ENCODE results near the gene WDR74. TPM values are rescaled to one million over a fixed set of nuclear protein-coding genes. Genes with fewer than 3 reads are reported as not detected.

The WDR74 gene
- total and polyA plus RNA-seq, 9 of the 15 experiments (the other 6 are each of a cell fraction or from before 2014, with no cell fraction given): 32.7 to 210 (median 114) TPM

DNA sequence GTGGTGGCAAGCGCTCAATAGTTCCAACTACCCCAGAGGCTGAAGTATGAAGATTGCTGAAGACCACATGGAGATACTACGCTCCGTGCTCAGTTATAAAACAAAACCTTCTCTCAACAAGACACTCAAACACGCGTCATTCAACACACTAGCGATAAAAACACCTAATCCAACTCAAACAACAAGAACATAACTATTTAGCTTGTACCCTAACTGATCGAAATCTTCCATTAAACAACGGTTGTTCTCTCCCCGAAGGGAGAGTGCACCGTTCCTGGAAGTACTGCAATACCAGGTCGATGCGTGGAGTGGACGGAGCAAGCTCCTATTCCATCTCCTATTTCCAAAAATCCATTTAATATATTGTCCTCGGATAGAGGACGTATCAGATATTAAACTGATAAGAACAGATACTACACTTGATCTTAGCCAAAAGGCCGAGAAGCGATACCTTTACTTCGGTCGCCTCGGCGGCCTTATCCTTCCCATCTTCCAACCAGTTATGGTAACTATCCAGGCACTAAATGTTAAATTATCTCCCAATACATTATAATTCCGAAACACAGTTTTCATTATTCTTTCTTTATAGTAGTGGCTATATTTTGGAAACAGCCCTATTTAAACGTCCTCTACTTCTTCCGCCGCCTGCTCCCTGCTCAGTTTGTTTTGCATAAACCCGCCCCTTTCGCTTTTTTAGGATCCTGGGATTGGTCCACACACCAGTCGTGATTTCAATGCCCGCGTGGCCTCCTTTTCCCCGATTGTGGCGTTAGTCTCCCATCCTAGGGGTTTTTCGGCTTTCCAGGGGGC lies 2.2 kb upstream of the WDR74 start (continued):
- TF ChIP-seq, protein P1, sequence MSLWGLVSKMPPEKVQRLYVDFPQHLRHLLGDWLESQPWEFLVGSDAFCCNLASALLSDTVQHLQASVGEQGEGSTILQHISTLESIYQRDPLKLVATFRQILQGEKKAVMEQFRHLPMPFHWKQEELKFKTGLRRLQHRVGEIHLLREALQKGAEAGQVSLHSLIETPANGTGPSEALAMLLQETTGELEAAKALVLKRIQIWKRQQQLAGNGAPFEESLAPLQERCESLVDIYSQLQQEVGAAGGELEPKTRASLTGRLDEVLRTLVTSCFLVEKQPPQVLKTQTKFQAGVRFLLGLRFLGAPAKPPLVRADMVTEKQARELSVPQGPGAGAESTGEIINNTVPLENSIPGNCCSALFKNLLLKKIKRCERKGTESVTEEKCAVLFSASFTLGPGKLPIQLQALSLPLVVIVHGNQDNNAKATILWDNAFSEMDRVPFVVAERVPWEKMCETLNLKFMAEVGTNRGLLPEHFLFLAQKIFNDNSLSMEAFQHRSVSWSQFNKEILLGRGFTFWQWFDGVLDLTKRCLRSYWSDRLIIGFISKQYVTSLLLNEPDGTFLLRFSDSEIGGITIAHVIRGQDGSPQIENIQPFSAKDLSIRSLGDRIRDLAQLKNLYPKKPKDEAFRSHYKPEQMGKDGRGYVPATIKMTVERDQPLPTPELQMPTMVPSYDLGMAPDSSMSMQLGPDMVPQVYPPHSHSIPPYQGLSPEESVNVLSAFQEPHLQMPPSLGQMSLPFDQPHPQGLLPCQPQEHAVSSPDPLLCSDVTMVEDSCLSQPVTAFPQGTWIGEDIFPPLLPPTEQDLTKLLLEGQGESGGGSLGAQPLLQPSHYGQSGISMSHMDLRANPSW (CRISPR knock-in tag; IDR thresholded peaks at IDR 0.05): 0 out of 2 replicates have a peak, but pooled peaks have one; percentile 26
- TF ChIP-seq, protein P2, sequence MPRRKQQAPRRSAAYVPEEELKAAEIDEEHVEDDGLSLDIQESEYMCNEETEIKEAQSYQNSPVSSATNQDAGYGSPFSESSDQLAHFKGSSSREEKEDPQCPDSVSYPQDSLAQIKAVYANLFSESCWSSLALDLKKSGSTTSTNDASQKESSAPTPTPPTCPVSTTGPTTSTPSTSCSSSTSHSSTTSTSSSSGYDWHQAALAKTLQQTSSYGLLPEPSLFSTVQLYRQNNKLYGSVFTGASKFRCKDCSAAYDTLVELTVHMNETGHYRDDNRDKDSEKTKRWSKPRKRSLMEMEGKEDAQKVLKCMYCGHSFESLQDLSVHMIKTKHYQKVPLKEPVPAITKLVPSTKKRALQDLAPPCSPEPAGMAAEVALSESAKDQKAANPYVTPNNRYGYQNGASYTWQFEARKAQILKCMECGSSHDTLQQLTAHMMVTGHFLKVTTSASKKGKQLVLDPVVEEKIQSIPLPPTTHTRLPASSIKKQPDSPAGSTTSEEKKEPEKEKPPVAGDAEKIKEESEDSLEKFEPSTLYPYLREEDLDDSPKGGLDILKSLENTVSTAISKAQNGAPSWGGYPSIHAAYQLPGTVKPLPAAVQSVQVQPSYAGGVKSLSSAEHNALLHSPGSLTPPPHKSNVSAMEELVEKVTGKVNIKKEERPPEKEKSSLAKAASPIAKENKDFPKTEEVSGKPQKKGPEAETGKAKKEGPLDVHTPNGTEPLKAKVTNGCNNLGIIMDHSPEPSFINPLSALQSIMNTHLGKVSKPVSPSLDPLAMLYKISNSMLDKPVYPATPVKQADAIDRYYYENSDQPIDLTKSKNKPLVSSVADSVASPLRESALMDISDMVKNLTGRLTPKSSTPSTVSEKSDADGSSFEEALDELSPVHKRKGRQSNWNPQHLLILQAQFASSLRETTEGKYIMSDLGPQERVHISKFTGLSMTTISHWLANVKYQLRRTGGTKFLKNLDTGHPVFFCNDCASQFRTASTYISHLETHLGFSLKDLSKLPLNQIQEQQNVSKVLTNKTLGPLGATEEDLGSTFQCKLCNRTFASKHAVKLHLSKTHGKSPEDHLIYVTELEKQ (CRISPR knock-in tag; IDR thresholded peaks at IDR 0.05): peak; percentile 88
- TF ChIP-seq ZNF436 (CRISPR knock-in tag; IDR thresholded peaks at IDR 0.05): peak; percentile 100
- peak; percentile 73 for TF ChIP-seq EGR1 (conservative IDR thresholded peaks at IDR 0.05)
- TF ChIP-seq CREB1 (IDR thresholded peaks at IDR 0.05): peak; percentile 72
- 0 out of 2 replicates have a peak, but pooled peaks have one; percentile 45 for TF ChIP-seq CREB1 (CRISPR knock-in tag; IDR thresholded peaks at IDR 0.05)
- no peak; the same call in 1 of the 2 replicates for TF ChIP-seq XRCC3 (IDR thresholded peaks at IDR 0.05)
- peak; percentile 62 for TF ChIP-seq MTA2 (IDR thresholded peaks at IDR 0.05; ENCODE audit: low read depth)
- no peak for TF ChIP-seq SREBF1 (IDR thresholded peaks at IDR 0.05; ENCODE audit: borderline replicate concordance, low read depth, low read length)
- peak; percentile 92 for TF ChIP-seq ZNF133 (CRISPR knock-in tag; IDR thresholded peaks at IDR 0.05)
- peak; percentile 100 for TF ChIP-seq NBN (IDR thresholded peaks at IDR 0.05; ENCODE audit: low read depth)
- no peak for TF ChIP-seq RBM17 (IDR thresholded peaks at IDR 0.05; ENCODE audit: borderline replicate concordance, low read depth, low read length)
- TF ChIP-seq MED1 (CRISPR knock-in tag; IDR thresholded peaks at IDR 0.05; ENCODE audit: borderline replicate concordance): peak; percentile 99
- TF ChIP-seq, protein P3, sequence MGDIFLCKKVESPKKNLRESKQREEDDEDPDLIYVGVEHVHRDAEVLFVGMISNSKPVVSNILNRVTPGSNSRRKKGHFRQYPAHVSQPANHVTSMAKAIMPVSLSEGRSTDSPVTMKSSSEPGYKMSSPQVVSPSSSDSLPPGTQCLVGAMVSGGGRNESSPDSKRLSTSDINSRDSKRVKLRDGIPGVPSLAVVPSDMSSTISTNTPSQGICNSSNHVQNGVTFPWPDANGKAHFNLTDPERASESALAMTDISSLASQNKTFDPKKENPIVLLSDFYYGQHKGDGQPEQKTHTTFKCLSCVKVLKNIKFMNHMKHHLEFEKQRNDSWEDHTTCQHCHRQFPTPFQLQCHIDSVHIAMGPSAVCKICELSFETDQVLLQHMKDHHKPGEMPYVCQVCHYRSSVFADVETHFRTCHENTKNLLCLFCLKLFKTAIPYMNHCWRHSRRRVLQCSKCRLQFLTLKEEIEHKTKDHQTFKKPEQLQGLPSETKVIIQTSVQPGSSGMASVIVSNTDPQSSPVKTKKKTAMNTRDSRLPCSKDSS (IDR thresholded peaks at IDR 0.05; ENCODE audit: low read depth, partially characterized antibody): no peak
- peak; percentile 86 for TF ChIP-seq ZNF239 (CRISPR knock-in tag; IDR thresholded peaks at IDR 0.05)
- TF ChIP-seq, protein P4, sequence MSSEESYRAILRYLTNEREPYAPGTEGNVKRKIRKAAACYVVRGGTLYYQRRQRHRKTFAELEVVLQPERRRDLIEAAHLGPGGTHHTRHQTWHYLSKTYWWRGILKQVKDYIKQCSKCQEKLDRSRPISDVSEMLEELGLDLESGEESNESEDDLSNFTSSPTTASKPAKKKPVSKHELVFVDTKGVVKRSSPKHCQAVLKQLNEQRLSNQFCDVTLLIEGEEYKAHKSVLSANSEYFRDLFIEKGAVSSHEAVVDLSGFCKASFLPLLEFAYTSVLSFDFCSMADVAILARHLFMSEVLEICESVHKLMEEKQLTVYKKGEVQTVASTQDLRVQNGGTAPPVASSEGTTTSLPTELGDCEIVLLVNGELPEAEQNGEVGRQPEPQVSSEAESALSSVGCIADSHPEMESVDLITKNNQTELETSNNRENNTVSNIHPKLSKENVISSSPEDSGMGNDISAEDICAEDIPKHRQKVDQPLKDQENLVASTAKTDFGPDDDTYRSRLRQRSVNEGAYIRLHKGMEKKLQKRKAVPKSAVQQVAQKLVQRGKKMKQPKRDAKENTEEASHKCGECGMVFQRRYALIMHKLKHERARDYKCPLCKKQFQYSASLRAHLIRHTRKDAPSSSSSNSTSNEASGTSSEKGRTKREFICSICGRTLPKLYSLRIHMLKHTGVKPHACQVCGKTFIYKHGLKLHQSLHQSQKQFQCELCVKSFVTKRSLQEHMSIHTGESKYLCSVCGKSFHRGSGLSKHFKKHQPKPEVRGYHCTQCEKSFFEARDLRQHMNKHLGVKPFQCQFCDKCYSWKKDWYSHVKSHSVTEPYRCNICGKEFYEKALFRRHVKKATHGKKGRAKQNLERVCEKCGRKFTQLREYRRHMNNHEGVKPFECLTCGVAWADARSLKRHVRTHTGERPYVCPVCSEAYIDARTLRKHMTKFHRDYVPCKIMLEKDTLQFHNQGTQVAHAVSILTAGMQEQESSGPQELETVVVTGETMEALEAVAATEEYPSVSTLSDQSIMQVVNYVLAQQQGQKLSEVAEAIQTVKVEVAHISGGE (CRISPR knock-in tag; IDR thresholded peaks at IDR 0.05): peak; percentile 71 to 89 (median 76); a peak in 5 of 6 replicates

All from K562 (cell line).